Measurements from ENCODE around the gene SAMD3.
"Not testable (repeated sequence)": the region's sequence is repeated elsewhere in the genome, so short reads cannot be mapped to it uniquely, and the experiment has no call there.

GRCh38 chr6:130197816-130198482 is 24.8 kb downstream of the SAMD3 start:
- not testable (repeated sequence) for TF ChIP-seq TAF1 (IDR thresholded peaks at IDR 0.05; ENCODE audit: borderline replicate concordance, low read depth, low read length); POLR2A (IDR thresholded peaks at IDR 0.05; ENCODE audit: low read depth, low read length); POLR2AphosphoS5 (IDR thresholded peaks at IDR 0.05; ENCODE audit: low read depth, low read length)

All from GM12892 (cell line).